NCI-H146 treated with DMSO at 0.1 percent for 48 hours (cell line): ENCODE results near the gene DPYD.

Source experiments
- DNase-seq: peaks from one replicate; lab custom pipeline; 2025; ENCODE audit not compliant: unreplicated experiment; lab: John Stamatoyannopoulos, UW

DPYD gene

GRCh38 chr1:97844552-97845089 is 76.2 kb downstream of the DPYD start:
- no peak for DNase-seq

- no peak for DNase-seq
These were observed 79.5 kb downstream of the DPYD start for GRCh38 chr1:97841338-97841737.

- DNase-seq = no peak
These were observed 83.7 kb downstream of the DPYD start for GRCh38 chr1:97837161-97837560.

- no peak for DNase-seq
These were observed 85.9 kb downstream of the DPYD start for GRCh38 chr1:97834899-97835298.

GRCh38 chr1:97833881-97834280 is 87.0 kb downstream of the DPYD start:
- no peak for DNase-seq

GRCh38 chr1:97832481-97832880 is 88.4 kb downstream of the DPYD start:
- no peak for DNase-seq

GRCh38 chr1:97827887-97828286 is 92.9 kb downstream of the DPYD start:
- DNase-seq = no peak

- DNase-seq = peak; percentile 65
These were observed 94.0 kb downstream of the DPYD start for GRCh38 chr1:97826820-97827219.

- DNase-seq = no peak
These were observed 96.2 kb downstream of the DPYD start for GRCh38 chr1:97824624-97825023.

GRCh38 chr1:97824200-97824599 is 96.6 kb downstream of the DPYD start:
- DNase-seq = no peak

- DNase-seq = no peak
These were observed 100.2 kb downstream of the DPYD start for GRCh38 chr1:97820470-97821188.

GRCh38 chr1:97816927-97817326 is 103.9 kb downstream of the DPYD start:
- DNase-seq = no peak

- DNase-seq = no peak
These were observed 106.0 kb downstream of the DPYD start for GRCh38 chr1:97814804-97815203.

GRCh38 chr1:97814121-97814520 is 106.7 kb downstream of the DPYD start:
- DNase-seq = no peak

GRCh38 chr1:97812076-97812475 is 108.8 kb downstream of the DPYD start:
- DNase-seq = no peak

- DNase-seq = no peak
These were observed 113.8 kb downstream of the DPYD start for GRCh38 chr1:97806996-97807520.

GRCh38 chr1:97806326-97806725 is 114.5 kb downstream of the DPYD start:
- no peak for DNase-seq

GRCh38 chr1:97805093-97805492 is 115.7 kb downstream of the DPYD start:
- DNase-seq = no peak

- no peak for DNase-seq
These were observed 117.8 kb downstream of the DPYD start for GRCh38 chr1:97803026-97803425.

GRCh38 chr1:97802011-97802410 is 118.8 kb downstream of the DPYD start:
- no peak for DNase-seq

GRCh38 chr1:97797403-97798183 is 123.2 kb downstream of the DPYD start:
- no peak for DNase-seq

GRCh38 chr1:97796711-97797110 is 124.1 kb downstream of the DPYD start:
- peak; percentile 10 for DNase-seq
